Trophoblast cell (in vitro differentiated cells and primary cell): ENCODE measurements around the gene DLG1.
A peak's percentile ranks its signal among the peaks of the same experiment; 100 is the strongest.

Source experiments
- DNase-seq, 2 donors: peaks; one replicate each; pipeline ENCODE4 v3.0.0-alpha.2; 2016
- H2AFZ ChIP-seq: 2 replicates; pipeline ENCODE4 v1.6.1; 2013; ENCODE audit warnings: low read length, moderate library complexity, mild to moderate bottlenecking; ENCODE audit not compliant: insufficient read depth, poor library complexity
- H2AK5ac ChIP-seq: 2 replicates; pipeline ENCODE4 v1.6.1; 2013; ENCODE audit warnings: mild to moderate bottlenecking, low read length
- H2BK120ac ChIP-seq: 2 replicates; pipeline ENCODE4 v1.6.1; 2013; ENCODE audit warnings: low read length, mild to moderate bottlenecking, moderate library complexity; ENCODE audit not compliant: insufficient read depth, poor library complexity
- H2BK12ac ChIP-seq: 2 replicates; pipeline ENCODE4 v1.6.1; 2013; ENCODE audit warnings: mild to moderate bottlenecking, low read length, moderate library complexity
- H2BK5ac ChIP-seq: 2 replicates; pipeline ENCODE4 v1.6.1; 2013; ENCODE audit warnings: low read length, low read depth, moderate library complexity, mild to moderate bottlenecking; ENCODE audit not compliant: poor library complexity
- H3K14ac ChIP-seq: 2 replicates; pipeline ENCODE4 v1.6.1; 2013; ENCODE audit warnings: mild to moderate bottlenecking, low read length
- H3K18ac ChIP-seq: 2 replicates; pipeline ENCODE4 v1.6.1; 2013; ENCODE audit warnings: mild to moderate bottlenecking, low read length
- H3K23ac ChIP-seq: 2 replicates; pipeline ENCODE4 v1.6.1; 2013; ENCODE audit warnings: low read length
- H3K27ac ChIP-seq: 2 replicates; pipeline ENCODE4 v1.5.1; 2013; ENCODE audit warnings: low read depth, mild to moderate bottlenecking, inconsistent platforms, low read length, moderate library complexity
- H3K27me3 ChIP-seq: 2 replicates; pipeline ENCODE4 v1.6.1; 2013; ENCODE audit warnings: inconsistent platforms, mild to moderate bottlenecking, low read length, moderate library complexity; ENCODE audit not compliant: insufficient read depth
- H3K36me3 ChIP-seq, 2 experiments: 1 replicate in 1 of 2; 2 replicates in 1 of 2; pipeline ENCODE4 v1.6.1; 2013; ENCODE audit warnings: low read length in 2 of 2, mild to moderate bottlenecking in 2 of 2, moderate library complexity in 1 of 2; ENCODE audit not compliant: insufficient read depth in 2 of 2, control insufficient read depth in 1 of 2
- H3K4ac ChIP-seq: 2 replicates; pipeline ENCODE4 v1.6.1; 2013; ENCODE audit warnings: low read depth, mild to moderate bottlenecking, low read length, moderate library complexity
- H3K4me1 ChIP-seq, 2 experiments: 1 replicate in 1 of 2; 2 replicates in 1 of 2; pipeline ENCODE4 v1.6.1; 2013; ENCODE audit warnings: low read length in 2 of 2, mild to moderate bottlenecking in 2 of 2, moderate library complexity in 1 of 2; ENCODE audit not compliant: insufficient read depth in 2 of 2, control insufficient read depth in 1 of 2
- H3K4me2 ChIP-seq: 2 replicates; pipeline ENCODE4 v1.6.1; 2013; ENCODE audit warnings: inconsistent platforms, mild to moderate bottlenecking, low read length, moderate library complexity
- H3K4me3 ChIP-seq: 2 replicates; pipeline ENCODE4 v1.5.1; 2013; ENCODE audit warnings: mild to moderate bottlenecking, low read depth, low read length, inconsistent platforms
- H3K79me1 ChIP-seq: one replicate; pipeline ENCODE4 v1.6.1; 2013; ENCODE audit warnings: low read length
- H3K79me2 ChIP-seq: 2 replicates; pipeline ENCODE4 v1.6.1; 2013; ENCODE audit warnings: low read length, mild to moderate bottlenecking; ENCODE audit not compliant: control insufficient read depth, insufficient read depth, poor library complexity
- H3K9ac ChIP-seq: 2 replicates; pipeline ENCODE4 v1.6.1; 2013; ENCODE audit warnings: mild to moderate bottlenecking, low read length
- H3K9me3 ChIP-seq: 2 replicates; pipeline ENCODE4 v1.6.1; 2013; ENCODE audit warnings: low read depth, mild to moderate bottlenecking, control low read depth, inconsistent platforms, low read length; ENCODE audit not compliant: insufficient read depth
- H4K12ac ChIP-seq: 2 replicates; pipeline ENCODE4 v1.6.1; 2013; ENCODE audit warnings: low read depth, mild to moderate bottlenecking, low read length, moderate library complexity
- H4K8ac ChIP-seq: 2 replicates; pipeline ENCODE4 v1.6.1; 2013; ENCODE audit warnings: low read depth, mild to moderate bottlenecking, low read length, moderate library complexity
- H4K91ac ChIP-seq: one replicate; pipeline ENCODE4 v1.6.1; 2013; ENCODE audit warnings: low read depth, mild to moderate bottlenecking, low read length, moderate library complexity
- WGBS: extraction: QIAGEN DNeasy Blood & Tissue Kit; methylation state at CpG from one replicate; pipeline ENCODE4 v1.1.7; 2013; ENCODE audit warnings: missing lambda C conversion rate; ENCODE audit not compliant: insufficient read length, insufficient coverage; ENCODE audit errors: extremely low coverage; 5-methylcytosine and 5-hydroxymethylcytosine counted together

Gene DLG1

GRCh38 chr3:197188963-197189362 lies 109.4 kb downstream of the DLG1 start:
- Histone ChIP-seq H3K23ac (no peak overlapping the region), H3K4me1 (no peaks in the 10 kb centered on the region), H3K27me3 (no peaks in the 10 kb centered on the region), H4K12ac (no peak overlapping the region), H2BK5ac (no peak overlapping the region), H3K79me2 (no peaks in the 10 kb centered on the region), H2BK12ac (no peak overlapping the region), H4K91ac (no peak overlapping the region), H2BK120ac (no peak overlapping the region), H3K4ac (no peak overlapping the region), H3K18ac (no peak overlapping the region), H3K79me1 (no peaks in the 10 kb centered on the region), H2AFZ (no peak overlapping the region), H3K36me3 (peaks cover 0 to 2% of the 10 kb centered on the region in 2 experiments), H3K4me2 (no peak overlapping the region), H3K14ac (no peak overlapping the region), H3K9ac (no peak overlapping the region), H4K8ac (no peak overlapping the region), H2AK5ac (no peak overlapping the region), H3K27ac (no peak overlapping the region), H3K4me3 (no peak overlapping the region), H3K9me3 (no peaks in the 10 kb centered on the region)
- no CpG with 5 or more reads among the region's 3 CpGs for WGBS
- DNase-seq, result peak; percentile 3 to 45

DNA sequence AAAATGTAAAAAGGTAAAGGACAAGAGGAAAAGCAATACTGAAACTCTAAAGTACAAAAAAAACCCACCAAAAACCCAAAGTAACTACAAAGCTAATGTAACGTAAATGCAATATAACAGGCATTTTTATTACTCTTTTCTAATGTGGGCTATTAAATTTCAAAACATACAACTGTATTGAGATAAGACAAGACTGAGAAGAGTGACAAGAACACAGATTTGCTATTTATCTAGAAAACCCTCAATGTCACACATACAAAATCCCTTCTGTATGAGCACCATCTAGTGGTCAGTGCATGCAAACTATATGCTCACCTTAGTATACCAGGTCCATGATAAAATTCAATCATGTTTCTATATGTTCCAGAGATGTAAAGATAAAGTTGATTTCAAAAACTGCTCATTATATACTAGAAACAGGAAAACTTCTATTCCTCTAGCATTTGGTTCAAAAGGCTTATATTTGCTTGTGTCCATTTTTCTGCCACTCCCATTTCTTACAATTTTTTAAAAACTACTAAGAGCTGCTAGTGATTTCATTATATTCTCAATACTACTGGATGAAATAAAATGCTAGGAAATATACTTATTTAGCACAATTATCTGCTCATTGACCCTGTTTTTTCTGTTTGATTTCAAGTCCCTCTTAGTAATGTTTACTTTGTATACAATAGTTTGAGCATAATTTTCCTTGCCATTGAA lies 111.4 kb downstream of the DLG1 start:
- H2BK12ac ChIP-seq, result no peak overlapping the region
- no peak overlapping the region for H2AK5ac ChIP-seq
- no peak overlapping the region for H3K9ac ChIP-seq
- H3K79me2 ChIP-seq, result no peaks in the 10 kb centered on the region
- no peaks in the 10 kb centered on the region for H3K9me3 ChIP-seq
- H3K4me1 ChIP-seq, result no peaks in the 10 kb centered on the region
- H3K27ac ChIP-seq, result no peak overlapping the region
- peak; percentile 42 to 81 for DNase-seq
- H2AFZ ChIP-seq, result no peak overlapping the region
- H3K79me1 ChIP-seq, result no peaks in the 10 kb centered on the region
- no peak overlapping the region for H4K91ac ChIP-seq
- H3K4ac ChIP-seq, result no peak overlapping the region
- no CpG with 5 or more reads among the region's 1 CpG for WGBS
- no peak overlapping the region for H4K12ac ChIP-seq
- H3K36me3 ChIP-seq, result peaks cover 2 to 3% of the 10 kb centered on the region in 2 experiments
- no peak overlapping the region for H4K8ac ChIP-seq
- H3K27me3 ChIP-seq, result no peaks in the 10 kb centered on the region
- H2BK120ac ChIP-seq, result no peak overlapping the region
- no peak overlapping the region for H3K23ac ChIP-seq
- no peak overlapping the region for H3K4me3 ChIP-seq
- H3K4me2 ChIP-seq, result no peak overlapping the region
- H3K18ac ChIP-seq, result no peak overlapping the region
- H2BK5ac ChIP-seq, result no peak overlapping the region
- H3K14ac ChIP-seq, result no peak overlapping the region

GRCh38 chr3:197183582-197183981 lies 114.8 kb downstream of the DLG1 start:
- Histone ChIP-seq H2BK120ac (no peak overlapping the region), H2AK5ac (no peak overlapping the region), H3K79me1 (no peaks in the 10 kb centered on the region), H4K8ac (no peak overlapping the region), H3K79me2 (no peaks in the 10 kb centered on the region), H2AFZ (no peak overlapping the region), H3K9ac (no peak overlapping the region), H4K12ac (no peak overlapping the region), H2BK5ac (no peak overlapping the region), H3K14ac (no peak overlapping the region), H3K4me2 (no peak overlapping the region), H3K9me3 (no peaks in the 10 kb centered on the region), H3K23ac (no peak overlapping the region), H3K27ac (no peak overlapping the region), H3K4me3 (no peak overlapping the region), H3K18ac (no peak overlapping the region), H2BK12ac (no peak overlapping the region), H3K4ac (no peak overlapping the region), H3K4me1 (no peaks in the 10 kb centered on the region), H4K91ac (no peak overlapping the region), H3K36me3 (peaks cover 0 to 3% of the 10 kb centered on the region in 2 experiments), H3K27me3 (no peaks in the 10 kb centered on the region)
- DNase-seq, result no peak
- WGBS, result no CpG with 5 or more reads among the region's 9 CpGs

GRCh38 chr3:197181741-197182140 lies 116.7 kb downstream of the DLG1 start:
- DNase-seq, result peak in 1 of 2 donors; percentile 46
- no peak overlapping the region for H3K4me2 ChIP-seq
- no peak overlapping the region for H3K9ac ChIP-seq
- no peak overlapping the region for H3K23ac ChIP-seq
- no peak overlapping the region for H4K91ac ChIP-seq
- H4K12ac ChIP-seq, result no peak overlapping the region
- H3K36me3 ChIP-seq, result peaks cover 0 to 3% of the 10 kb centered on the region in 2 experiments
- H2AK5ac ChIP-seq, result no peak overlapping the region
- no peak overlapping the region for H3K14ac ChIP-seq
- H3K9me3 ChIP-seq, result no peaks in the 10 kb centered on the region
- H3K27me3 ChIP-seq, result no peaks in the 10 kb centered on the region
- H3K27ac ChIP-seq, result no peak overlapping the region
- H3K79me1 ChIP-seq, result no peaks in the 10 kb centered on the region
- H4K8ac ChIP-seq, result no peak overlapping the region
- H3K79me2 ChIP-seq, result no peaks in the 10 kb centered on the region
- H2BK120ac ChIP-seq, result no peak overlapping the region
- no peaks in the 10 kb centered on the region for H3K4me1 ChIP-seq
- H2BK5ac ChIP-seq, result no peak overlapping the region
- H3K4me3 ChIP-seq, result no peak overlapping the region
- no peak overlapping the region for H3K18ac ChIP-seq
- no peak overlapping the region for H2AFZ ChIP-seq
- H3K4ac ChIP-seq, result no peak overlapping the region
- no peak overlapping the region for H2BK12ac ChIP-seq
- WGBS, result no CpG with 5 or more reads among the region's 6 CpGs
